HepG2 (cell line): ENCODE data around the gene IQCE. TPM values are rescaled to one million over a fixed set of nuclear protein-coding genes. Genes with fewer than 3 reads are reported as not detected.

Source experiments
- ATAC-seq: fragments of 200-7000 bp; cut with Tn5 transposase; 3 replicates; pipeline ENCODE4 v1.9.1; 2020; ENCODE audit warnings: mild to moderate bottlenecking, moderate library complexity
- BruUV-seq: library from RNA; stranded (reverse); fragments of 400-500 nt; replicated peaks from 2 replicates; lab custom pipeline; 2021; lab: Mats Ljungman, UMichigan
- CTCF ChIA-PET: fragments of 300-600 bp; formaldehyde crosslinking; extraction: SDS; loops from one replicate; lab custom pipeline; 2021; ENCODE audit warnings: low total read pairs, inconsistent platforms, low intra/inter-chr PET ratio; lab: Yijun Ruan, JAX
- POLR2A ChIA-PET: fragments of 350-600 bp; sonication (Branson Sonifier 250); formaldehyde crosslinking; loops from one replicate; lab custom pipeline; 2020; ENCODE audit warnings: antibody characterized with exemption, inconsistent platforms; lab: Yijun Ruan, JAX
- DNase-seq: peaks from one replicate; pipeline ENCODE4 v3.0.0-alpha.2; 2015; ENCODE audit warnings: low spot score
- FAIRE-seq: peaks from 3 replicates; lab custom pipeline; 2011; peaks lifted over from hg19 to GRCh38; lab: Jason Lieb, UNC
- H2AFZ ChIP-seq: one replicate; pipeline ENCODE4 v1.6.1; 2011; ENCODE audit warnings: low read length, inconsistent platforms
- H3K27ac ChIP-seq: fragments of 300-600 bp; 3 replicates; pipeline ENCODE4 v1.8.0; 2011; ENCODE audit warnings: mixed run types, mild to moderate bottlenecking, mixed read lengths, low read length, inconsistent platforms; ENCODE audit not compliant: insufficient read depth; ENCODE audit errors: extremely low read length
- H3K27me3 ChIP-seq, 2 experiments: fragments of 200-600 bp in 1 of 2; 2 replicates in 1 of 2; 3 replicates in 1 of 2; pipeline versions ENCODE4 v1.6.0 to v1.8.0; 2011; ENCODE audit warnings: low read length in 2 of 2, mild to moderate bottlenecking in 2 of 2, moderate library complexity in 2 of 2, inconsistent platforms in 1 of 2; ENCODE audit not compliant: insufficient read depth in 2 of 2, control insufficient read depth in 1 of 2
- H3K36me3 ChIP-seq, 2 experiments: fragments of 200-600 bp in 1 of 2; replicated peaks in 1 of 2; 2 replicates in 1 of 2; 3 replicates in 1 of 2; pipeline versions ENCODE4 v1.5.1 to v1.8.0; 2011; ENCODE audit warnings: low read length in 2 of 2, inconsistent platforms in 1 of 2; ENCODE audit not compliant: insufficient read depth in 2 of 2, control insufficient read depth in 1 of 2
- H3K4me1 ChIP-seq: 2 replicates; pipeline ENCODE4 v1.5.1; 2012; ENCODE audit warnings: low read length, inconsistent platforms; ENCODE audit not compliant: insufficient read depth
- H3K4me2 ChIP-seq: 2 replicates; pipeline ENCODE4 v1.6.0; 2011; ENCODE audit warnings: low read depth, low read length, inconsistent platforms
- H3K4me3 ChIP-seq, 3 experiments: fragments of 200-600 bp in 1 of 3; sonication (generic), shearing (Covaris generic) in 1 of 3; replicated peaks in 1 of 3; 2 replicates each; pipeline ENCODE4 v1.5.1; 2011 to 2016; ENCODE audit warnings: low read length in 3 of 3, inconsistent platforms in 2 of 3, low read depth in 2 of 3, mild to moderate bottlenecking in 2 of 3, control low read depth in 1 of 3, mixed read lengths in 1 of 3; ENCODE audit not compliant: insufficient read depth in 1 of 3
- H3K79me2 ChIP-seq: one replicate; pipeline ENCODE4 v1.6.1; 2011; ENCODE audit warnings: low read length, inconsistent platforms; ENCODE audit not compliant: insufficient read depth
- H3K9ac ChIP-seq: 2 replicates; pipeline ENCODE4 v1.6.0; 2011; ENCODE audit warnings: mild to moderate bottlenecking, low read depth, low read length, inconsistent platforms; ENCODE audit not compliant: insufficient read depth
- H3K9me3 ChIP-seq: 2 replicates; pipeline ENCODE4 v1.5.1; 2012; ENCODE audit warnings: mild to moderate bottlenecking, low read length
- H4K20me1 ChIP-seq: 2 replicates; pipeline ENCODE4 v1.6.0; 2011; ENCODE audit warnings: inconsistent platforms, mild to moderate bottlenecking, low read length, moderate library complexity; ENCODE audit not compliant: insufficient read depth
- CREBL2 ChIP-seq: sonication (generic); formaldehyde crosslinking; IDR thresholded peaks from 2 replicates; pipeline ENCODE4 v1.8.1; 2023; ENCODE audit warnings: missing genetic modification reagents, mild to moderate bottlenecking, borderline replicate concordance
- HINFP ChIP-seq: sonication (generic); formaldehyde crosslinking; IDR thresholded peaks from 2 replicates; pipeline ENCODE4 v1.4.0; 2020; ENCODE audit warnings: low read depth, mild to moderate bottlenecking, missing genetic modification reagents
- RAD51 ChIP-seq: fragments of 450-650 bp; IDR thresholded peaks from 2 replicates; pipeline ENCODE4 v1.6.1; 2016; ENCODE audit warnings: borderline replicate concordance
- RNF219 ChIP-seq: sonication (generic); formaldehyde crosslinking; IDR thresholded peaks from 2 replicates; pipeline ENCODE4 v1.5.0; 2020; ENCODE audit warnings: mild to moderate bottlenecking, missing genetic modification reagents
- SPEN ChIP-seq: sonication (generic); formaldehyde crosslinking; IDR thresholded peaks from 2 replicates; pipeline ENCODE4 v1.5.1; 2020; ENCODE audit warnings: low read depth, mild to moderate bottlenecking, missing genetic modification reagents
- ZBTB37 ChIP-seq: sonication (generic); formaldehyde crosslinking; IDR thresholded peaks from 2 replicates; pipeline ENCODE4 v1.4.0; 2020; ENCODE audit warnings: mild to moderate bottlenecking, missing genetic modification reagents
- ZNF251 ChIP-seq: sonication (generic); formaldehyde crosslinking; IDR thresholded peaks from 2 replicates; pipeline ENCODE4 v1.9.0; 2021; ENCODE audit warnings: mild to moderate bottlenecking, missing genetic modification reagents
- ZNF7 ChIP-seq: IDR thresholded peaks from 2 replicates; pipeline ENCODE4 v1.6.1; 2016; ENCODE audit warnings: missing biosample characterization, missing genetic modification reagents
- ZNF724P ChIP-seq: sonication (generic); formaldehyde crosslinking; IDR thresholded peaks from 2 replicates; pipeline ENCODE4 v1.8.0; 2022; ENCODE audit warnings: missing genetic modification reagents, borderline replicate concordance
- WGBS: methylation state at CpG from one replicate; pipeline ENCODE4 v1.1.6; 2017; ENCODE audit warnings: low lambda C conversion rate; 5-methylcytosine and 5-hydroxymethylcytosine counted together
- in situ Hi-C: cut with HindIII; loops from 2 replicates; pipeline ENCODE4 v1.10.0; 2017; ENCODE audit warnings: low pct_unique_long_range_greater_than_20kb; ENCODE audit not compliant: extremely low pct_ligation_motif_present
- intact Hi-C: fragments of 100-400 bp; cut with micrococcal nuclease; formaldehyde crosslinking; loops from one replicate; pipeline ENCODE4 v1.10.0; 2022; ENCODE audit not compliant: unreplicated experiment
- polyA plus RNA-seq, 8 experiments: library from polyadenylated mRNA; depleted of rRNA in 3 of 8; stranded (reverse) in 7 of 8; unstranded in 1 of 8; fragments of >200 nt; fragmentation: Illumina TruSeq in 4 of 8; extraction: Trizol in 4 of 8; gene quantifications; 2 replicates each; pipeline versions ENCODE4 v1.2.1 to v1.2.3, GENCODE V29; 2011 to 2016; ENCODE audit warnings: low read depth in 4 of 8, missing spikeins in 1 of 8, mixed read lengths in 1 of 8; ENCODE audit not compliant: insufficient read depth in 1 of 8
- total RNA-seq, 5 experiments: library from RNA; depleted of rRNA; stranded (reverse); fragments of >200 nt; fragmentation: Illumina TruSeq; extraction: Trizol; gene quantifications; 2 replicates each; pipeline ENCODE4 v1.2.3, GENCODE V29; 2016; ENCODE audit warnings: low read depth in 1 of 5

The IQCE gene
- total and polyA plus RNA-seq, 2 of the 13 experiments (the other 11 are each of a cell fraction or from before 2014, with no cell fraction given), result 1.5 to 2.5 TPM

- intact Hi-C loops (no loop called here), in situ Hi-C loops (no loop called here)
- H4K20me1 ChIP-seq, result no peaks in the 10 kb centered on the region
- TF ChIP-seq HINFP (CRISPR knock-in tag) (no peak), ZNF7 (CRISPR knock-in tag) (no peak), ZBTB37 (CRISPR knock-in tag) (no peak), RNF219 (CRISPR knock-in tag) (no peak), RAD51 (no peak), SPEN (no peak), CREBL2 (CRISPR knock-in tag) (no peak), ZNF724P (CRISPR knock-in tag) (no peak), ZNF251 (CRISPR knock-in tag) (no peak)
- H3K27ac ChIP-seq, result no peak overlapping the region
- no peaks in the 10 kb centered on the region for H3K9me3 ChIP-seq
- FAIRE-seq, result no peak
- ATAC-seq, result no peak
- no peak for DNase-seq
- no peak overlapping the region for H3K4me3 ChIP-seq
- no peaks in the 10 kb centered on the region for H3K4me1 ChIP-seq
- H3K36me3 ChIP-seq, result no peaks in the 10 kb centered on the region
- ChIA-PET POLR2A (no interaction called here), CTCF (no interaction called here)
- H2AFZ ChIP-seq, result no peak overlapping the region
- WGBS, result 93% methylated on average over 11 of the region's 11 CpGs
- no peak overlapping the region for H3K4me2 ChIP-seq
- no TSS peak for BruUV-seq
- H3K27me3 ChIP-seq, result no peaks in the 10 kb centered on the region
- no peaks in the 10 kb centered on the region for H3K79me2 ChIP-seq
- H3K9ac ChIP-seq, result no peak overlapping the region
Measured at GRCh38 chr7:2580636-2581035, 21.9 kb downstream of the IQCE start.
